Measurements from ENCODE around the gene ACBD6.

DNA sequence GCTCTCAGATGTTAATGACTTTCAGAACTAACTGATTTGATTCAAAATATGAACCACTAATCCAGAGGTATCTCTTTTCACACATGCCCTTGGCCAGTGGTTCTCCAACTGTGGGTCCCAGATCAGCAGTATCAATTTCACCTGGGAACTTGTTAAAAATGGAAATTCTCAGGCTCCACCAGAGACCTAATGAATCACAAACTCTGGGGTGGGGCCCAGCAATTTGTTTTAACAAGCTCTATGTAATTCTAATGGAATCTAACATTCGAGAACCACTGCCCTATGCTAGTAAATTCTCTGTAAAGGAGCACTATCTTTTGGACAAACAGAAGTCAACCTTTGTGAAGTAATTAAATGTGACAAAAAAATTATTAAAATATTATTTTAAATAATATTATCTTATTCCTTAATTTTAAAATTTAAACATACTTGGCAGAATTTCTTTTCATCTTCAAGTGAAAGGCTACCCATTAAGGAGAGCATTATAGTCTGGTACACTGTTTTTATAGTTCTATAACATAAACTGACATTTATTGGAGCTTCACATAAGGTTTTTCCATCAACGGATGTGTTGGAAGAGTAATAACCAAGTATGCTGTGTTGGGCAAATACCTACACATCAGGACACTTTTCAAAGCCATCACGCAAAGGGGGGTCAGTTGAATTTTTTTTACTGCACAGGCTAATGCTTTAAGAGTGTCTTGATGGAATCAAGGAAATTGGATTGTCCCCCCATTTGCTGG is 141.9 kb downstream of the ACBD6 start:
- TF ChIP-seq, protein P1, sequence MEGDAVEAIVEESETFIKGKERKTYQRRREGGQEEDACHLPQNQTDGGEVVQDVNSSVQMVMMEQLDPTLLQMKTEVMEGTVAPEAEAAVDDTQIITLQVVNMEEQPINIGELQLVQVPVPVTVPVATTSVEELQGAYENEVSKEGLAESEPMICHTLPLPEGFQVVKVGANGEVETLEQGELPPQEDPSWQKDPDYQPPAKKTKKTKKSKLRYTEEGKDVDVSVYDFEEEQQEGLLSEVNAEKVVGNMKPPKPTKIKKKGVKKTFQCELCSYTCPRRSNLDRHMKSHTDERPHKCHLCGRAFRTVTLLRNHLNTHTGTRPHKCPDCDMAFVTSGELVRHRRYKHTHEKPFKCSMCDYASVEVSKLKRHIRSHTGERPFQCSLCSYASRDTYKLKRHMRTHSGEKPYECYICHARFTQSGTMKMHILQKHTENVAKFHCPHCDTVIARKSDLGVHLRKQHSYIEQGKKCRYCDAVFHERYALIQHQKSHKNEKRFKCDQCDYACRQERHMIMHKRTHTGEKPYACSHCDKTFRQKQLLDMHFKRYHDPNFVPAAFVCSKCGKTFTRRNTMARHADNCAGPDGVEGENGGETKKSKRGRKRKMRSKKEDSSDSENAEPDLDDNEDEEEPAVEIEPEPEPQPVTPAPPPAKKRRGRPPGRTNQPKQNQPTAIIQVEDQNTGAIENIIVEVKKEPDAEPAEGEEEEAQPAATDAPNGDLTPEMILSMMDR (IDR thresholded peaks at IDR 0.05), result no peak
- no peak for TF ChIP-seq ZFX (IDR thresholded peaks at IDR 0.05; ENCODE audit: borderline replicate concordance)

All from 22Rv1 (cell line).